GM18907 (cell line): ENCODE data around the gene ZBTB25.

ENCODE experiments used
- ATAC-seq: cut with Tn5 transposase; IDR thresholded peaks from one replicate; pipeline ENCODE4 v1.9.1; 2021; ENCODE audit warnings: mild to moderate bottlenecking, moderate library complexity; ENCODE audit not compliant: unreplicated experiment

Gene ZBTB25

GRCh38 chr14:64407329-64407728, 96.3 kb downstream of the ZBTB25 start:
- no peak for ATAC-seq

GRCh38 chr14:64405295-64405694, 98.3 kb downstream of the ZBTB25 start:
- ATAC-seq = no peak

- ATAC-seq = no peak
Measured at GRCh38 chr14:64401949-64402348, 101.7 kb downstream of the ZBTB25 start.

- no peak for ATAC-seq
Measured at GRCh38 chr14:64400829-64401459, 102.7 kb downstream of the ZBTB25 start.
